ENCODE data around the gene PDCD7.

DNA sequence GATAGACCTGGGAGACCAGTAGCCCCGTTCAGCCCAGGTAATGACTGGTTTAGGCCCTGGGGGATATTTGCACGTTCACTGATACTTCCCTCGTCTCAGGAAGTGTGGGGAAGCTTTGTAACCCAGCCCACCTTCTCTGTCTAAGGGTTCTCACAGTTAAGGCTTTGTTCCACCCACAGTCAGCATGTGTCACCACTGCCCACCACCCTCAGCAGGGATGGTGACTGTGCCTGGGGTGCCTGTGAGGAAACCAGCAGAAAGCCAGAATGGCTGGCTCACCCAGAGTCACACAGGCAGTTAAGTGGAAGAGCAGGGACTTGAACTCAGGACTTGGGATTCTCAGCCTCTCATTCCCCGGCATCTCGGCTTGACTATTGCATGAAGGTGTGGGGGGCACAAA lies 51.9 kb downstream of the PDCD7 start:
- no peak for TF ChIP-seq TCF12 (IDR thresholded peaks at IDR 0.05; ENCODE audit: low read depth)
- no peak for TF ChIP-seq EGR1 (IDR thresholded peaks at IDR 0.05)
- TF ChIP-seq CREB1 (IDR thresholded peaks at IDR 0.05; ENCODE audit: low read depth), result no peak
- TF ChIP-seq, protein P1, sequence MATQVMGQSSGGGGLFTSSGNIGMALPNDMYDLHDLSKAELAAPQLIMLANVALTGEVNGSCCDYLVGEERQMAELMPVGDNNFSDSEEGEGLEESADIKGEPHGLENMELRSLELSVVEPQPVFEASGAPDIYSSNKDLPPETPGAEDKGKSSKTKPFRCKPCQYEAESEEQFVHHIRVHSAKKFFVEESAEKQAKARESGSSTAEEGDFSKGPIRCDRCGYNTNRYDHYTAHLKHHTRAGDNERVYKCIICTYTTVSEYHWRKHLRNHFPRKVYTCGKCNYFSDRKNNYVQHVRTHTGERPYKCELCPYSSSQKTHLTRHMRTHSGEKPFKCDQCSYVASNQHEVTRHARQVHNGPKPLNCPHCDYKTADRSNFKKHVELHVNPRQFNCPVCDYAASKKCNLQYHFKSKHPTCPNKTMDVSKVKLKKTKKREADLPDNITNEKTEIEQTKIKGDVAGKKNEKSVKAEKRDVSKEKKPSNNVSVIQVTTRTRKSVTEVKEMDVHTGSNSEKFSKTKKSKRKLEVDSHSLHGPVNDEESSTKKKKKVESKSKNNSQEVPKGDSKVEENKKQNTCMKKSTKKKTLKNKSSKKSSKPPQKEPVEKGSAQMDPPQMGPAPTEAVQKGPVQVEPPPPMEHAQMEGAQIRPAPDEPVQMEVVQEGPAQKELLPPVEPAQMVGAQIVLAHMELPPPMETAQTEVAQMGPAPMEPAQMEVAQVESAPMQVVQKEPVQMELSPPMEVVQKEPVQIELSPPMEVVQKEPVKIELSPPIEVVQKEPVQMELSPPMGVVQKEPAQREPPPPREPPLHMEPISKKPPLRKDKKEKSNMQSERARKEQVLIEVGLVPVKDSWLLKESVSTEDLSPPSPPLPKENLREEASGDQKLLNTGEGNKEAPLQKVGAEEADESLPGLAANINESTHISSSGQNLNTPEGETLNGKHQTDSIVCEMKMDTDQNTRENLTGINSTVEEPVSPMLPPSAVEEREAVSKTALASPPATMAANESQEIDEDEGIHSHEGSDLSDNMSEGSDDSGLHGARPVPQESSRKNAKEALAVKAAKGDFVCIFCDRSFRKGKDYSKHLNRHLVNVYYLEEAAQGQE (IDR thresholded peaks at IDR 0.05; ENCODE audit: low read depth), result no peak
- TF ChIP-seq FOXM1 (IDR thresholded peaks at IDR 0.05; ENCODE audit: borderline replicate concordance, low read depth), result no peak
- no peak for TF ChIP-seq EP300 (IDR thresholded peaks at IDR 0.05; ENCODE audit: borderline replicate concordance)
- TF ChIP-seq, protein P2, sequence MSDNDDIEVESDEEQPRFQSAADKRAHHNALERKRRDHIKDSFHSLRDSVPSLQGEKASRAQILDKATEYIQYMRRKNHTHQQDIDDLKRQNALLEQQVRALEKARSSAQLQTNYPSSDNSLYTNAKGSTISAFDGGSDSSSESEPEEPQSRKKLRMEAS (IDR thresholded peaks at IDR 0.05), result no peak
- no peak for TF ChIP-seq TEAD4 (IDR thresholded peaks at IDR 0.05)
- no peak for TF ChIP-seq TAF1 (IDR thresholded peaks at IDR 0.05; ENCODE audit: low read depth)
- no peak for TF ChIP-seq YY1 (IDR thresholded peaks at IDR 0.05; ENCODE audit: low read depth)
- TF ChIP-seq USF1 (IDR thresholded peaks at IDR 0.05), result no peak
